ENCODE measurements around the gene TEP1.
"Not testable (repeated sequence)": the region's sequence is repeated elsewhere in the genome, so short reads cannot be mapped to it uniquely, and the experiment has no call there.

TEP1 gene

GRCh38 chr14:20343092-20343861 lies 70.0 kb downstream of the TEP1 start, which contains the start of gene PARP2:
Gene PARP2 (plus strand): TSS chr14:20343635. CDS start chr14:20343642, 7 bp downstream.
- Histone ChIP-seq H3K4me1 (ENCODE audit: control insufficient read depth, insufficient read depth, low read length, poor library complexity, severe bottlenecking) (peaks cover 3% of the 10 kb centered on the region), H3K27ac (ENCODE audit: low read depth, low read length, severe bottlenecking) (peak within 1 kb of the TSS; percentile 99), H3K9me3 (ENCODE audit: control insufficient read depth, low read length) (no peaks in the 10 kb centered on the region), H3K36me3 (ENCODE audit: control insufficient read depth, insufficient read depth, low read length) (peaks cover 31% of the 10 kb centered on the region), H3K4me3 (ENCODE audit: extremely low read depth, insufficient read depth, low read length, poor library complexity, severe bottlenecking) (peak within 1 kb of the TSS; percentile 85)
- WGBS, 2 experiments (ENCODE audit: insufficient coverage in 2 of 2): 0 to 1% methylated on average over 27 to 33 of the region's 50 CpGs

- Histone ChIP-seq H3K27ac (ENCODE audit: low read depth, low read length, severe bottlenecking) (peak overlapping the region; percentile 99), H3K4me1 (ENCODE audit: control insufficient read depth, insufficient read depth, low read length, poor library complexity, severe bottlenecking) (peaks cover 3% of the 10 kb centered on the region), H3K9me3 (ENCODE audit: control insufficient read depth, low read length) (no peaks in the 10 kb centered on the region), H3K36me3 (ENCODE audit: control insufficient read depth, insufficient read depth, low read length) (peaks cover 19% of the 10 kb centered on the region), H3K4me3 (ENCODE audit: extremely low read depth, insufficient read depth, low read length, poor library complexity, severe bottlenecking) (peak overlapping the region; percentile 85)
- whole genome bisulfite sequencing, 2 experiments (ENCODE audit: insufficient coverage in 2 of 2): no CpG with 5 or more reads among the region's 2 CpGs
These were observed 71.7 kb downstream of the TEP1 start for GRCh38 chr14:20341646-20342045.

DNA sequence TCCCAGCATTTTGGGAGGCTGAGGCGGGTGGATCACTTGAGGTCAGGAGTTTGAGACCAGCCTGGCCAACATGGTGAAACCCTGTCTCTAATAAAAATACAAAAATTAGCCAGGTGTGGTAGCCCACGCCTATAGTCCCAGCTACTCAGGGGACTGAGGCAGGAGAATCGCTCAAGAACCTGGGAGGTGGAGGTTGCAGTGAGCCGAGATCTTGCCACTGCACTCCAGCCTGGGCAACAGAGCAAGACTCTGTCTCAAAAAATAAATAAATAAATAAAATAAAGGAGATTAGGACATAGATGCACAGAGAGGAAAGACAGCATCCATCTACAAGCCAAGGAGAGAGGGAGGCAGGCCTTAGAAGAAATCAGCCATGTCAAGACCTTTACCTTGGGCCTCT lies 72.3 kb downstream of the TEP1 start:
- not testable (repeated sequence) for H3K9me3 ChIP-seq (ENCODE audit: control insufficient read depth, low read length); H3K4me1 ChIP-seq (ENCODE audit: control insufficient read depth, insufficient read depth, low read length, poor library complexity, severe bottlenecking)
- 100% methylated on average over 1 of the region's 4 CpGs; no CpG with 5 or more reads in 1 of the 2 experiments for WGBS, 2 experiments (ENCODE audit: insufficient coverage in 2 of 2)

GRCh38 chr14:20334017-20334416 lies 79.3 kb downstream of the TEP1 start:
- H3K27ac ChIP-seq (ENCODE audit: low read depth, low read length, severe bottlenecking): no peak overlapping the region
- H3K4me1 ChIP-seq (ENCODE audit: control insufficient read depth, insufficient read depth, low read length, poor library complexity, severe bottlenecking): peaks cover 5% of the 10 kb centered on the region
- 73 to 83% methylated on average over 3 of the region's 7 CpGs for WGBS, 2 experiments (ENCODE audit: insufficient coverage in 2 of 2)
- H3K9me3 ChIP-seq (ENCODE audit: control insufficient read depth, low read length): no peaks in the 10 kb centered on the region
- H3K36me3 ChIP-seq (ENCODE audit: control insufficient read depth, insufficient read depth, low read length): peaks cover 14% of the 10 kb centered on the region
- H3K4me3 ChIP-seq (ENCODE audit: extremely low read depth, insufficient read depth, low read length, poor library complexity, severe bottlenecking): no peak overlapping the region

More for the DNA sequence above, 72.3 kb downstream of the TEP1 start:
- H3K36me3 ChIP-seq (ENCODE audit: control insufficient read depth, insufficient read depth, low read length): peaks cover 13% of the 10 kb centered on the region
- H3K4me3 ChIP-seq (ENCODE audit: extremely low read depth, insufficient read depth, low read length, poor library complexity, severe bottlenecking); H3K27ac ChIP-seq (ENCODE audit: low read depth, low read length, severe bottlenecking): not testable (repeated sequence)

GRCh38 chr14:20333494-20333841 lies 79.8 kb downstream of the TEP1 start:
- Histone ChIP-seq H3K27ac (ENCODE audit: low read depth, low read length, severe bottlenecking) (peak overlapping the region; percentile 88), H3K4me3 (ENCODE audit: extremely low read depth, insufficient read depth, low read length, poor library complexity, severe bottlenecking) (peak overlapping the region; percentile 80), H3K9me3 (ENCODE audit: control insufficient read depth, low read length) (no peaks in the 10 kb centered on the region), H3K36me3 (ENCODE audit: control insufficient read depth, insufficient read depth, low read length) (peaks cover 20% of the 10 kb centered on the region), H3K4me1 (ENCODE audit: control insufficient read depth, insufficient read depth, low read length, poor library complexity, severe bottlenecking) (peaks cover 5% of the 10 kb centered on the region)
- WGBS, 2 experiments (ENCODE audit: insufficient coverage in 2 of 2): 0% methylated on average over 2 of the region's 3 CpGs; no CpG with 5 or more reads in 1 of the 2 experiments

DNA sequence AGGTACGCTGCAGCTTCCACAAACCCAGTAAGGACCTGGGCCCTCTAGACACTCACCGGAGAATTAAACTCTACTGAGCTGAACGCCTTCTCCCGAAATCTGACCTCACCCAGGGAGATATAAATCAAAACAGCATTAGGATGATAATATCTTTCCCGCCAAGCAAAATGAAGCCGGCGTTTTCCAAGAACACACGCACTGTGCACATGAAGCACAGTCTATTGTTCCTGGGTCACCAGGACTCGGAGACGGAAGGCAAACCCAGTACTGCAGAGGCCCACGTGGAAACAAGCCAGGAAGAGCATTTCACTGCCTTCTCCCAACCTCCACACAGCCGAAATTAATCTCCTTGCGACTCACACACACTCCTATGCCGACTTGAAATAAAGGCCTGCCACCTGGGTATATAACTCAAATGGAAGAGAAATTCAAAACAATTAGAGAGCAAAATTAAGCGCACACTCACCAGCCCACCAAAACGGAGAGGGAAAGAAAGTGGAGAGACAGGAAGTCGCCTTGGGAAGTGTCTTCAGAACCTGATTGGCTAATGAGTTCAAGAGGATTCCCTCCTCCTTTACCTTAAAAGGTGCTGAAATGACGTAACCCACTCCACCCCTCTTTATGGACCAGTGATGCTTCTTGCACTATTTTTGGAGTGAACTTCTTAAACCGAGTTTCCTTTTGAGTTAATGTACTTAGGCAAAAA lies 80.4 kb downstream of the TEP1 start, which contains the start of gene CCNB1IP1:
TSS of gene CCNB1IP1 (minus strand) at position 492 of the 706 bp plus-strand sequence. CDS start 16,756 bp downstream, outside the sequence.
- peaks cover 5% of the 10 kb centered on the region for H3K4me1 ChIP-seq (ENCODE audit: control insufficient read depth, insufficient read depth, low read length, poor library complexity, severe bottlenecking)
- H3K4me3 ChIP-seq (ENCODE audit: extremely low read depth, insufficient read depth, low read length, poor library complexity, severe bottlenecking): peak within 1 kb of the TSS; percentile 80
- H3K9me3 ChIP-seq (ENCODE audit: control insufficient read depth, low read length): no peaks in the 10 kb centered on the region
- WGBS, 2 experiments (ENCODE audit: insufficient coverage in 2 of 2): 0% methylated on average over 5 to 12 of the region's 19 CpGs
- peak within 1 kb of the TSS; percentile 88 for H3K27ac ChIP-seq (ENCODE audit: low read depth, low read length, severe bottlenecking)
- peaks cover 22% of the 10 kb centered on the region for H3K36me3 ChIP-seq (ENCODE audit: control insufficient read depth, insufficient read depth, low read length)

DNA sequence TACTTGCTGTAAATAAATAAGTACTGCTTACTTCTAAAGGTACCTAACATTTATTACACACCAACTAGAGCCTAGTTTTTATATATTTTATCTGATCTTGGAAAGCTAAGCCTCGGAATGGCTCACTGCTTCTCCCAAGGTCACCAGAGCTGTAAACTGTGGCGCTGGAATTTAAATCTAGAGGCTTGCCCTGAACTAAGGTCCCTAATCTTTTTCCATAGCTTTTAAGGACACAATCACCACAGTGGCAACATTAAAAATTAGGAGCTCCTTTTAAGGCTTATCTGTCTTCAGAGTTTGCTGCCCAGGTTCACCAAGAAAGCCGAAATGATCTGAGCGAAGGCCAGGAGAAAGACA lies 80.9 kb downstream of the TEP1 start:
- H3K36me3 ChIP-seq (ENCODE audit: control insufficient read depth, insufficient read depth, low read length): peaks cover 26% of the 10 kb centered on the region
- 0% methylated on average over 3 to 4 of the region's 4 CpGs for WGBS, 2 experiments (ENCODE audit: insufficient coverage in 2 of 2)
- H3K9me3 ChIP-seq (ENCODE audit: control insufficient read depth, low read length): no peaks in the 10 kb centered on the region
- H3K27ac ChIP-seq (ENCODE audit: low read depth, low read length, severe bottlenecking): peak overlapping the region; percentile 88
- H3K4me1 ChIP-seq (ENCODE audit: control insufficient read depth, insufficient read depth, low read length, poor library complexity, severe bottlenecking): peaks cover 7% of the 10 kb centered on the region
- H3K4me3 ChIP-seq (ENCODE audit: extremely low read depth, insufficient read depth, low read length, poor library complexity, severe bottlenecking): peak overlapping the region; percentile 80

- Histone ChIP-seq H3K9me3 (ENCODE audit: control insufficient read depth, low read length) (no peaks in the 10 kb centered on the region), H3K4me1 (ENCODE audit: control insufficient read depth, insufficient read depth, low read length, poor library complexity, severe bottlenecking) (peaks cover 7% of the 10 kb centered on the region), H3K4me3 (ENCODE audit: extremely low read depth, insufficient read depth, low read length, poor library complexity, severe bottlenecking) (peak overlapping the region; percentile 80), H3K36me3 (ENCODE audit: control insufficient read depth, insufficient read depth, low read length) (peaks cover 37% of the 10 kb centered on the region), H3K27ac (ENCODE audit: low read depth, low read length, severe bottlenecking) (no peak overlapping the region)
- no CpG with 5 or more reads among the region's 2 CpGs for WGBS, 2 experiments (ENCODE audit: insufficient coverage in 2 of 2)
These were observed 82.2 kb downstream of the TEP1 start for GRCh38 chr14:20331053-20331613.

GRCh38 chr14:20329355-20329754 lies 83.9 kb downstream of the TEP1 start:
- peaks cover 51% of the 10 kb centered on the region for H3K36me3 ChIP-seq (ENCODE audit: control insufficient read depth, insufficient read depth, low read length)
- peaks cover 7% of the 10 kb centered on the region for H3K4me1 ChIP-seq (ENCODE audit: control insufficient read depth, insufficient read depth, low read length, poor library complexity, severe bottlenecking)
- no peak overlapping the region for H3K4me3 ChIP-seq (ENCODE audit: extremely low read depth, insufficient read depth, low read length, poor library complexity, severe bottlenecking)
- no peaks in the 10 kb centered on the region for H3K9me3 ChIP-seq (ENCODE audit: control insufficient read depth, low read length)
- no CpG with 5 or more reads among the region's 2 CpGs for WGBS, 2 experiments (ENCODE audit: insufficient coverage in 2 of 2)
- no peak overlapping the region for H3K27ac ChIP-seq (ENCODE audit: low read depth, low read length, severe bottlenecking)

GRCh38 chr14:20328705-20329104 lies 84.6 kb downstream of the TEP1 start:
- H3K4me3 ChIP-seq (ENCODE audit: extremely low read depth, insufficient read depth, low read length, poor library complexity, severe bottlenecking): no peak overlapping the region
- H3K27ac ChIP-seq (ENCODE audit: low read depth, low read length, severe bottlenecking): no peak overlapping the region
- H3K4me1 ChIP-seq (ENCODE audit: control insufficient read depth, insufficient read depth, low read length, poor library complexity, severe bottlenecking): peaks cover 7% of the 10 kb centered on the region
- peaks cover 57% of the 10 kb centered on the region for H3K36me3 ChIP-seq (ENCODE audit: control insufficient read depth, insufficient read depth, low read length)
- WGBS, 2 experiments (ENCODE audit: insufficient coverage in 2 of 2): 60 to 83% methylated on average over 1 of the region's 2 CpGs
- no peaks in the 10 kb centered on the region for H3K9me3 ChIP-seq (ENCODE audit: control insufficient read depth, low read length)
